ENCODE measurements around the gene RRBP1.

RRBP1 gene

DNA sequence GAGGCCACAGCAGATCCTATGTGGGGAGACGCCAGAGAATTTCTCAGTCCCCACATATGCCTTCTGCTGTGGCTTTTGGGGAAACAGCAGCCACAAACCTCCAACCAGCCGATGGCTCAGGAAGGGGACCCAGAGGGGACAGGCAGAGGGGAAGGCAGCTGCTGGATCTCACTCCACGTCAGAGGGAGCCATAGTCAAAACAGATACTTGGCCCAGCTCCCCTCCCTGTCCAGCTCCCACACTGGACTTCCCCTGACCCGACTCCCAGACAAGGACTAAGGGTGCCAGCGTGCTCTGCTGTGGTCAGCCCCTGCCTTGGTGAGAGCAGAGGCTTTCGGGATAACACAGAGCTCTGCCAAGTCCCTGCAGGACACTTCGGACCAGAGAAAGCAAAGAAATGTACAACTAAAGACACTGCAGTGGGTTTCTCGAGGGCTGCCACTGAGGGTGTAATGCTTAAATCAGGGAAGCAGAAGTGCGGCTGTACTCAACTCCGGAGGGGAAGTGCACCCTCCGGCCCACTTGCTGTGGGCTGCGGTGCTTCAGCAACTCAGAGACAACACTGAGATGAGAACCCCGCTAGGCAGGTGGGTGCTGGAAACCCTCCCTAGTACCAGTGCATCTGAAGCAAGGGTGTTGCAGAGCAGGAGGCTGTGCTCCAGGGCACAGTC lies 47.2 kb downstream of the RRBP1 start:
- H3K4me3 ChIP-seq (ENCODE audit: low read length) = no peak overlapping the region
- H3K9me3 ChIP-seq (ENCODE audit: low read length) = no peaks in the 10 kb centered on the region
- H2AFZ ChIP-seq (ENCODE audit: low read depth, low read length) = no peak overlapping the region
- H3K4me1 ChIP-seq (ENCODE audit: insufficient read depth, low read length) = peaks cover 14% of the 10 kb centered on the region
- H3K27me3 ChIP-seq (ENCODE audit: insufficient read depth, low read length) = no peaks in the 10 kb centered on the region
- H3K36me3 ChIP-seq (ENCODE audit: insufficient read depth, low read length) = no peaks in the 10 kb centered on the region

GRCh38 chr20:17633850-17634500 lies 48.1 kb downstream of the RRBP1 start:
- H3K4me1 ChIP-seq (ENCODE audit: insufficient read depth, low read length) = peaks cover 14% of the 10 kb centered on the region
- H3K9me3 ChIP-seq (ENCODE audit: low read length) = no peaks in the 10 kb centered on the region
- H3K27me3 ChIP-seq (ENCODE audit: insufficient read depth, low read length) = no peaks in the 10 kb centered on the region
- no peak overlapping the region for H2AFZ ChIP-seq (ENCODE audit: low read depth, low read length)
- no peak overlapping the region for H3K4me3 ChIP-seq (ENCODE audit: low read length)
- H3K36me3 ChIP-seq (ENCODE audit: insufficient read depth, low read length) = no peaks in the 10 kb centered on the region

GRCh38 chr20:17633221-17633849 lies 48.7 kb downstream of the RRBP1 start:
- Histone ChIP-seq H3K36me3 (ENCODE audit: insufficient read depth, low read length) (no peaks in the 10 kb centered on the region), H3K4me1 (ENCODE audit: insufficient read depth, low read length) (peaks cover 14% of the 10 kb centered on the region), H3K4me3 (ENCODE audit: low read length) (no peak overlapping the region)

DNA sequence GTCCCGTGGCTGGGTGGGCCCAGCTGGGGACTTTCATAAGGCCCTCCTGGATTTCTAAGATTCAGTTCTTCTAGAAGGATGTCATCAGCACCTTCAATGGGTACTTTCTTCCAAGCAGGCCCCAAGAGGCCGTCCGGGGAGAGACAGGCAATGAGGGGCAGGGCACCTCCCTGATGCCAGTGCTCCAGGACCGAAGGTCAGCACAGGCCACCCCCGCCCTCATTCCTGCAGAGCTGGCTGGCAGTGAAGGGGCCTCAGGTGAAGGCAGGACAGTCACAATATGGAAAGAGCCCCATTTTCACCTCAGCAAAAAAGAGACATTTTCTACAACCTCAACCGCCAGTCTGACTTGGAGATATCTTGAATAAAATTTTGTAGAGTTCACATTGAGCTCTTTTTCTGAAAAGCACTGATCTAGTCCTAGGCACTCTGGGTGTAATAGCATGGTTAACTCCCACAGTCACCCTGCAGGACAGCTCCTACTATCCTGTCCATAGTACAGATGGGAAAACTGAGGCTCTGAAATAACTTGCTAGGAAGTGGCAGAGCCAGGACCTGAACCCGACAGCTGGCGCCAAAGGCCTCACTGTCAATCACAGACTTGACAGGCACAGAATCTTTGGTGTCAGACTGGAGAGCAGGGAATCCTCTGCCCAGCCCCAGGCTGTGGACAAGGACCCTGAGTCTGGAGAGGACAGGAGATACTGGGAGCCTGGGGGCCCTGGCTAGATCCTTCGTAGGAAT lies 50.3 kb downstream of the RRBP1 start:
- Histone ChIP-seq H3K4me1 (ENCODE audit: insufficient read depth, low read length) (peaks cover 12% of the 10 kb centered on the region), H2AFZ (ENCODE audit: low read depth, low read length) (no peak overlapping the region), H3K4me3 (ENCODE audit: low read length) (no peak overlapping the region), H3K36me3 (ENCODE audit: insufficient read depth, low read length) (no peaks in the 10 kb centered on the region), H3K27me3 (ENCODE audit: insufficient read depth, low read length) (no peaks in the 10 kb centered on the region), H3K9me3 (ENCODE audit: low read length) (no peaks in the 10 kb centered on the region)

More at GRCh38 chr20:17633221-17633849, 48.7 kb downstream of the RRBP1 start:
- Histone ChIP-seq H3K27me3 (ENCODE audit: insufficient read depth, low read length) (no peaks in the 10 kb centered on the region), H3K9me3 (ENCODE audit: low read length) (no peaks in the 10 kb centered on the region), H2AFZ (ENCODE audit: low read depth, low read length) (no peak overlapping the region)

DNA sequence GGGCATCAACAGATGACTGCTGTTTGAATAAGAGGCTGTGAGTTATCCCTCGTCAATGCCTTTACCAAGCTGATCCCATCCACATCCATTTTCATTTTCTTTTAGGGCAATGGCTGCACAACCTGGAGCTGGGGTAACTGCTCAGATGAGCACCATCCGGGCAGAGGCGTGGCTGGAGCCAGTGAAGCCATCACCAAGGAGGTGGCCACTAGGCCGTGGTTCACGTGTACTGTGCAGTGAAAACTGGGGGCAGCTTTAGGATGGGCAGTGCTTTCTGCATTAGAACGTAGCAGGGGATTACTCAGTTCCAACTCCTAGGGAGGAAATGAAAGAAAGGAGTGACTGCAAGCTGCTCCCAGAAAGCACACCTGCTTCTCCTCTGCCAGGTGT lies 51.2 kb downstream of the RRBP1 start:
- Histone ChIP-seq H3K9me3 (ENCODE audit: low read length) (no peaks in the 10 kb centered on the region), H2AFZ (ENCODE audit: low read depth, low read length) (no peak overlapping the region), H3K27me3 (ENCODE audit: insufficient read depth, low read length) (no peaks in the 10 kb centered on the region), H3K4me3 (ENCODE audit: low read length) (no peak overlapping the region), H3K4me1 (ENCODE audit: insufficient read depth, low read length) (peaks cover 2% of the 10 kb centered on the region), H3K36me3 (ENCODE audit: insufficient read depth, low read length) (no peaks in the 10 kb centered on the region)

DNA sequence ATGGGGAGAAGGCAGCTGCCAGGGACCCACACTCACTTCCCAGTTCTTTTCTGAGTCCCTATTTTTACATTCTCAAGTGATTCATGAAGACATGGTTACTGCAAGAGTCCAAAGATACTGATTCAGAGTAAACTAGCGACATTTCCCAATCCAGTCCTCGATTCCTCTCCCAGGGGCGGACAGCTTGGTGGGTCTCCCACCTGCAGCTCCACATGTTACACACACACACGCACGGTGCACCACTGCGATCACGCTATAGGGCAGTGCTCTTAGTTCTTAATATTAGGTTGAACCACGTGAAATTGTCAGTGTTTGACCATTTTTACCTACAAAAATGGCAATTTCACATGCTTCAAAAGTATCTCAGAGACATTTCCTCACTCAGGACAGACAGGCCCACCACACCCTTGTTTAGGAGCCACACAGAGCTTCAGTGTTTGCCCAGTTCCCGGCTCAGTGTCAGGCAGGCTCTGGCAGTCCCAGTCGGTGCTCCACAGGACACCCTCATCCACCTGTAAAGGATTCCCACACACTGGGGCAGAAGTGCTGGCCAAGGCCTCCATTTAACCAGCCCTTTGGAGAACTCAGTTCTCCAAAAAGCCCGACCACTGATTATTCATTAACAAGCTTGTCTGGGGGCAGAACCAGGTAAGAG lies 51.8 kb downstream of the RRBP1 start:
- Histone ChIP-seq H3K27me3 (ENCODE audit: insufficient read depth, low read length) (no peaks in the 10 kb centered on the region), H3K9me3 (ENCODE audit: low read length) (no peaks in the 10 kb centered on the region), H2AFZ (ENCODE audit: low read depth, low read length) (no peak overlapping the region), H3K4me3 (ENCODE audit: low read length) (no peak overlapping the region), H3K4me1 (ENCODE audit: insufficient read depth, low read length) (no peaks in the 10 kb centered on the region), H3K36me3 (ENCODE audit: insufficient read depth, low read length) (no peaks in the 10 kb centered on the region)

DNA sequence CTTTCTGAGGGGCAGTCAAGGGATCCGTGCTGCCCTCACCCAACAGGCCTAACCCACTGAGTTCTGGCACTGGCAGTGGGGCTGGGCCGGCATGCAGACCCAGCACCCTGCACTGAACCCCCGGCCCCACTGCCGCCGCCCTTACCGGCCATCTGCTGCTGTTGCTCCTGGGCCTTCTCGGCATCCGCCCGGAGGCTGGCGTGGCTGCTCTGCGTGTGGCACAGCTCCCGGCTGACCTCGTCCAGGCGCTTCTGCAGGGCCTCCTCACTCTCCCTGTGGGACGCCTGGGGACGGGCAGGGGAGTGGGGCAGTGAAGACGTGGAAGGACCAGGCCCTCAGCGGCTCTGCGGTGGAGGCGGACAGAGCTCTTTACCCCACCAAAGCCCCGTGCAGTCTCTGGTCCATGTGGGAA lies 52.4 kb downstream of the RRBP1 start:
- Histone ChIP-seq H3K27me3 (ENCODE audit: insufficient read depth, low read length) (no peaks in the 10 kb centered on the region), H3K9me3 (ENCODE audit: low read length) (no peaks in the 10 kb centered on the region), H2AFZ (ENCODE audit: low read depth, low read length) (no peak overlapping the region), H3K4me1 (ENCODE audit: insufficient read depth, low read length) (no peaks in the 10 kb centered on the region), H3K36me3 (ENCODE audit: insufficient read depth, low read length) (no peaks in the 10 kb centered on the region), H3K4me3 (ENCODE audit: low read length) (no peak overlapping the region)

GRCh38 chr20:17629025-17629424 lies 53.0 kb downstream of the RRBP1 start:
- H3K36me3 ChIP-seq (ENCODE audit: insufficient read depth, low read length) = no peaks in the 10 kb centered on the region

DNA sequence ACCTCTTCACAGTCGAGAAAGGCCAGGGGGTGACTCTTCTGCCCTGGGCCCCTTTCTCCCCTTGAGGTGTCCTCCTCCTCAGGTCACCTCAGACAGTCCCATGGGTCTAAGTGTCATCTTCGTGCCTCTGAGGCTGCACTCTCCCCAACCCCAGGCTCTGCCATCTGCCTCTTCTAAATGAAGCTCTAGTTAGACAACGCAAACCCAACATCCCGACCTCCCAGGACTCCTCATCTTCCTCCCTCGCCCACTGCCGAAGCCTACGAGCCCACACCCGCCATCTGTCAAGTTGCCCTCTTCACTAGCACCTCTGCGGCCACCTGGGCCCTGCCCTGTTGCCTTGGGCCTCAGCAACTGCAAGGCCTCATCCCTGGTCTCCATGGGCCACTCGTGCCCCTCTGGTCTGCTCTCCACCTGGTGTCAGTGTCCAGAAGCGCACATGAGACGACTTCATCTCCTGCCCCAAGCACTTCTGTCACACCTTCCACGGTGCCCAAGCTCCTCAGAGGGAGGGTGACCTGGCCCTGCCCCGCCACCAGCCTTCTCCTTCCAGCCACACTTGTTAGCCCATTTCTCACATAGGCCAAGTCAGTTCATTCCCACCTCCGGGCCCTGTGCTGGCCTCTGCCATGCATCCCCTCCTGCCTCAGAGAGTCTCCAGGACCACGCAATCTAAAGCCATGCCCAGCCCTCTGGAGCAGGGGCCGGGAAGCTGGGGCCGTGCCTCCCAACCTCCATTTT lies 53.8 kb downstream of the RRBP1 start:
- H2AFZ ChIP-seq (ENCODE audit: low read depth, low read length) = no peak overlapping the region
- H3K4me3 ChIP-seq (ENCODE audit: low read length) = no peak overlapping the region
- no peaks in the 10 kb centered on the region for H3K36me3 ChIP-seq (ENCODE audit: insufficient read depth, low read length)
- H3K4me1 ChIP-seq (ENCODE audit: insufficient read depth, low read length) = no peaks in the 10 kb centered on the region
- no peaks in the 10 kb centered on the region for H3K9me3 ChIP-seq (ENCODE audit: low read length)
- H3K27me3 ChIP-seq (ENCODE audit: insufficient read depth, low read length) = no peaks in the 10 kb centered on the region

More at GRCh38 chr20:17629025-17629424, 53.0 kb downstream of the RRBP1 start:
- Histone ChIP-seq H3K9me3 (ENCODE audit: low read length) (no peaks in the 10 kb centered on the region), H3K27me3 (ENCODE audit: insufficient read depth, low read length) (no peaks in the 10 kb centered on the region), H3K4me3 (ENCODE audit: low read length) (no peak overlapping the region), H2AFZ (ENCODE audit: low read depth, low read length) (no peak overlapping the region), H3K4me1 (ENCODE audit: insufficient read depth, low read length) (no peaks in the 10 kb centered on the region)

GRCh38 chr20:17627101-17627955 lies 54.7 kb downstream of the RRBP1 start:
- Histone ChIP-seq H3K4me3 (ENCODE audit: low read length) (no peak overlapping the region), H2AFZ (ENCODE audit: low read depth, low read length) (no peak overlapping the region), H3K4me1 (ENCODE audit: insufficient read depth, low read length) (no peaks in the 10 kb centered on the region), H3K27me3 (ENCODE audit: insufficient read depth, low read length) (no peaks in the 10 kb centered on the region), H3K9me3 (ENCODE audit: low read length) (no peaks in the 10 kb centered on the region), H3K36me3 (ENCODE audit: insufficient read depth, low read length) (no peaks in the 10 kb centered on the region)

GRCh38 chr20:17626217-17627007 lies 55.6 kb downstream of the RRBP1 start:
- Histone ChIP-seq H2AFZ (ENCODE audit: low read depth, low read length) (no peak overlapping the region), H3K9me3 (ENCODE audit: low read length) (no peaks in the 10 kb centered on the region), H3K36me3 (ENCODE audit: insufficient read depth, low read length) (no peaks in the 10 kb centered on the region), H3K27me3 (ENCODE audit: insufficient read depth, low read length) (no peaks in the 10 kb centered on the region), H3K4me1 (ENCODE audit: insufficient read depth, low read length) (no peaks in the 10 kb centered on the region), H3K4me3 (ENCODE audit: low read length) (no peak overlapping the region)

All from neuron (in vitro differentiated cells).